SK-N-SH (cell line): ENCODE results near the gene DERL2. TPM values are rescaled to one million over a fixed set of nuclear protein-coding genes. Genes with fewer than 3 reads are reported as not detected.

Experiments used
- CTCF ChIA-PET: fragments of 300-600, 350-600 bp; formaldehyde crosslinking; extraction: SDS; loops from one replicate; lab custom pipeline; 2021; lab: Yijun Ruan, JAX
- POLR2A ChIA-PET: fragments of 350-600 bp; sonication (Branson Sonifier 250); formaldehyde crosslinking; extraction: SDS; loops from one replicate; lab custom pipeline; 2020; ENCODE audit warnings: antibody characterized with exemption, inconsistent platforms; lab: Yijun Ruan, JAX
- DNase-seq: peaks from one replicate; pipeline ENCODE4 v3.0.0; 2012
- H2AFZ ChIP-seq: fragments of 200-600 bp; sonication (generic); 2 replicates; pipeline ENCODE4 v1.8.1; 2016; ENCODE audit warnings: antibody characterized with exemption, mild to moderate bottlenecking, low read depth
- H3F3A ChIP-seq: fragments of 200-600 bp; sonication (generic); replicated peaks from 2 replicates; pipeline ENCODE3; 2016; ENCODE audit warnings: antibody characterized with exemption, mild to moderate bottlenecking; ENCODE audit not compliant: insufficient read depth
- H3K27ac ChIP-seq, 2 experiments: fragments of 200-500 bp in 1 of 2; fragments of 200-600 bp in 1 of 2; sonication (Bioruptor generic) in 1 of 2; sonication (generic), shearing (Covaris generic) in 1 of 2; 2 replicates each; pipeline versions ENCODE4 v1.5.1 to v1.6.1; 2014 to 2016; ENCODE audit warnings: low read depth in 2 of 2, inconsistent platforms in 1 of 2, low read length in 1 of 2, mild to moderate bottlenecking in 1 of 2, mixed read lengths in 1 of 2
- H3K27me3 ChIP-seq: fragments of 200-600 bp; sonication (generic), shearing (Covaris generic); 2 replicates; pipeline ENCODE4 v1.6.1; 2016; ENCODE audit warnings: mixed run types; ENCODE audit not compliant: insufficient read depth
- H3K36me3 ChIP-seq, 2 experiments: fragments of 200-500 bp in 1 of 2; fragments of 200-600 bp in 1 of 2; sonication (Bioruptor generic) in 1 of 2; sonication (generic) in 1 of 2; replicated peaks in 1 of 2; 2 replicates each; pipeline versions ENCODE3 to v1.5.1; 2014 to 2016; ENCODE audit warnings: low read length in 1 of 2, mild to moderate bottlenecking in 1 of 2; ENCODE audit not compliant: insufficient read depth in 2 of 2, control insufficient read depth in 1 of 2
- H3K4me1 ChIP-seq, 2 experiments: fragments of 200-500 bp in 1 of 2; fragments of 200-600 bp in 1 of 2; sonication (Bioruptor generic) in 1 of 2; sonication (generic), shearing (Covaris generic) in 1 of 2; 2 replicates each; pipeline versions ENCODE4 v1.5.1 to v1.6.1; 2014 to 2016; ENCODE audit warnings: low read depth in 1 of 2, low read length in 1 of 2, mixed run types in 1 of 2; ENCODE audit not compliant: insufficient read depth in 2 of 2, control insufficient read depth in 1 of 2
- H3K4me2 ChIP-seq: fragments of 200-600 bp; sonication (generic), shearing (Covaris generic); 2 replicates; pipeline ENCODE4 v1.6.1; 2017; ENCODE audit warnings: mixed run types
- H3K4me3 ChIP-seq, 2 experiments: fragments of 200-500 bp in 1 of 2; fragments of 200-600 bp in 1 of 2; sonication (Bioruptor generic) in 1 of 2; sonication (generic), shearing (Covaris generic) in 1 of 2; 2 replicates each; pipeline versions ENCODE4 v1.5.1 to v1.8.1; 2014 to 2016; ENCODE audit warnings: low read depth in 2 of 2, inconsistent platforms in 1 of 2, low read length in 1 of 2, mild to moderate bottlenecking in 1 of 2, mixed read lengths in 1 of 2, moderate library complexity in 1 of 2
- H3K79me2 ChIP-seq: fragments of 200-600 bp; sonication (generic); 2 replicates; pipeline ENCODE4 v1.8.1; 2017; ENCODE audit warnings: mild to moderate bottlenecking; ENCODE audit not compliant: insufficient read depth
- H3K9ac ChIP-seq: fragments of 200-600 bp; sonication (generic); 2 replicates; pipeline ENCODE4 v1.6.1; 2017; ENCODE audit warnings: mixed run types
- H3K9me2 ChIP-seq: fragments of 200-600 bp; sonication (generic); 2 replicates; pipeline ENCODE4 v1.6.1; 2017; ENCODE audit warnings: mixed run types
- H3K9me3 ChIP-seq: fragments of 200-600 bp; sonication (generic); 2 replicates; pipeline ENCODE4 v1.6.1; 2017; ENCODE audit warnings: mixed run types, mild to moderate bottlenecking, moderate library complexity
- H4K20me1 ChIP-seq: fragments of 200-600 bp; sonication (generic); 2 replicates; pipeline ENCODE4 v1.6.1; 2017; ENCODE audit warnings: mild to moderate bottlenecking, mixed run types; ENCODE audit not compliant: insufficient read depth
- FOSL2 ChIP-seq: IDR thresholded peaks from 2 replicates; pipeline ENCODE4 v1.4.0; 2012; ENCODE audit warnings: low read depth, mild to moderate bottlenecking, moderate library complexity, borderline replicate concordance
- JUND ChIP-seq: IDR thresholded peaks from 2 replicates; pipeline ENCODE4 v1.4.0; 2012
- MXI1 ChIP-seq: IDR thresholded peaks from 2 replicates; pipeline ENCODE4 v1.6.1; 2012; ENCODE audit warnings: mild to moderate bottlenecking, low read depth, low read length, improper control_type of control experiment
- NFIC ChIP-seq: IDR thresholded peaks from 2 replicates; pipeline ENCODE4 v1.4.0; 2012; ENCODE audit warnings: borderline replicate concordance
- PBX3 ChIP-seq: IDR thresholded peaks from 2 replicates; pipeline ENCODE4; 2012
- RXRA ChIP-seq: IDR thresholded peaks from 2 replicates; pipeline ENCODE4 v1.4.0; 2012; ENCODE audit warnings: low read depth, mild to moderate bottlenecking, borderline replicate concordance
- SIN3A ChIP-seq: IDR thresholded peaks from 2 replicates; pipeline ENCODE4 v1.6.1; 2012; ENCODE audit warnings: low read depth, mild to moderate bottlenecking, low read length, moderate library complexity, borderline replicate concordance
- TAF1 ChIP-seq: IDR thresholded peaks from 2 replicates; pipeline ENCODE4 v1.6.1; 2012; ENCODE audit warnings: low read depth, mild to moderate bottlenecking, low read length, moderate library complexity, borderline replicate concordance
- TCF12 ChIP-seq: IDR thresholded peaks from 2 replicates; pipeline ENCODE4 v1.4.0; 2012
- YY1 ChIP-seq: IDR thresholded peaks from 2 replicates; pipeline ENCODE4 v1.4.0; 2012; ENCODE audit warnings: low read depth, mild to moderate bottlenecking
- WGBS: methylation state at CpG from one replicate; pipeline ENCODE4 v1.1.6; 2017; ENCODE audit warnings: low lambda C conversion rate; 5-methylcytosine and 5-hydroxymethylcytosine counted together
- polyA plus RNA-seq, 3 experiments: library from polyadenylated mRNA; depleted of rRNA; stranded (reverse); fragments of >200 nt; gene quantifications; 2 replicates each; pipeline ENCODE4 v1.2.3, GENCODE V29; 2012
- TF ChIP-seq, protein P1 (sequence below): fragments of 200-600 bp; sonication (generic); IDR thresholded peaks from 2 replicates; pipeline ENCODE4 v1.6.1; 2017; ENCODE audit warnings: antibody characterized with exemption, mild to moderate bottlenecking, moderate library complexity

Gene DERL2
- polyA plus RNA-seq, 1 of the 3 experiments (the other 2 are of a cell fraction): 42.5 TPM

GRCh38 chr17:5425826-5426225 is 60.2 kb downstream of the DERL2 start (continued):
- TF ChIP-seq SIN3A (no peak), RXRA (no peak), TCF12 (no peak), TAF1 (no peak)

- Histone ChIP-seq H3K79me2 (peaks cover 39% of the 10 kb centered on the region), H4K20me1 (no peaks in the 10 kb centered on the region), H3K9me3 (no peaks in the 10 kb centered on the region), H3K4me1 (peaks cover 6 to 16% of the 10 kb centered on the region in 2 experiments), H3F3A (no peaks in the 10 kb centered on the region), H3K36me3 (peaks cover 72 to 73% of the 10 kb centered on the region in 2 experiments), H3K4me2 (no peak overlapping the region), H3K4me3 (no peak overlapping the region), H3K9me2 (no peaks in the 10 kb centered on the region), H3K27ac (no peak overlapping the region), H2AFZ (no peak overlapping the region), H3K27me3 (no peaks in the 10 kb centered on the region), H3K9ac (no peak overlapping the region)
- CTCF ChIA-PET: interaction anchor here (9.4 kb wide), 1 partner anchor 14 kb away, joined by 84 read pairs; the partner anchor contains the start of gene C1QBP
- no peak for TF ChIP-seq YY1
- TF ChIP-seq PBX3: no peak
- no peak for TF ChIP-seq NFIC
- no peak for DNase-seq
- POLR2A ChIA-PET: no interaction called here
- 100% methylated on average over 1 of the region's 1 CpG for WGBS
Observed at GRCh38 chr17:5424909-5425308, 61.1 kb downstream of the DERL2 start.

- CTCF ChIA-PET: interaction anchor here (9.4 kb wide), 1 partner anchor 16 kb away, joined by 84 read pairs; the partner anchor contains the start of gene C1QBP
- H3K36me3 ChIP-seq: peaks cover 50 to 62% of the 10 kb centered on the region in 2 experiments
- no peak for DNase-seq
- H3K4me2 ChIP-seq: 0 out of 2 replicates have a peak overlapping the region, but pooled peaks have one; percentile 2
- no peak overlapping the region for H3K4me3 ChIP-seq
- H3K9me2 ChIP-seq: no peaks in the 10 kb centered on the region
- no peaks in the 10 kb centered on the region for H4K20me1 ChIP-seq
- H3K4me1 ChIP-seq: peaks cover 6 to 16% of the 10 kb centered on the region in 2 experiments
- no peak overlapping the region; the same call in 1 of the 2 replicates for H2AFZ ChIP-seq
- WGBS: 53% methylated on average over 2 of the region's 2 CpGs
- POLR2A ChIA-PET: no interaction called here
- H3K27me3 ChIP-seq: no peaks in the 10 kb centered on the region
- H3K9ac ChIP-seq: no peak overlapping the region
- H3F3A ChIP-seq: peaks cover 7% of the 10 kb centered on the region
- H3K79me2 ChIP-seq: peaks cover 57% of the 10 kb centered on the region
- H3K9me3 ChIP-seq: no peaks in the 10 kb centered on the region
- H3K27ac ChIP-seq: no peak overlapping the region
- TF ChIP-seq JUND (peak; percentile 58), MXI1 (no peak), PBX3 (peak; percentile 53), FOSL2 (peak; percentile 87)
- TF ChIP-seq, protein P1, sequence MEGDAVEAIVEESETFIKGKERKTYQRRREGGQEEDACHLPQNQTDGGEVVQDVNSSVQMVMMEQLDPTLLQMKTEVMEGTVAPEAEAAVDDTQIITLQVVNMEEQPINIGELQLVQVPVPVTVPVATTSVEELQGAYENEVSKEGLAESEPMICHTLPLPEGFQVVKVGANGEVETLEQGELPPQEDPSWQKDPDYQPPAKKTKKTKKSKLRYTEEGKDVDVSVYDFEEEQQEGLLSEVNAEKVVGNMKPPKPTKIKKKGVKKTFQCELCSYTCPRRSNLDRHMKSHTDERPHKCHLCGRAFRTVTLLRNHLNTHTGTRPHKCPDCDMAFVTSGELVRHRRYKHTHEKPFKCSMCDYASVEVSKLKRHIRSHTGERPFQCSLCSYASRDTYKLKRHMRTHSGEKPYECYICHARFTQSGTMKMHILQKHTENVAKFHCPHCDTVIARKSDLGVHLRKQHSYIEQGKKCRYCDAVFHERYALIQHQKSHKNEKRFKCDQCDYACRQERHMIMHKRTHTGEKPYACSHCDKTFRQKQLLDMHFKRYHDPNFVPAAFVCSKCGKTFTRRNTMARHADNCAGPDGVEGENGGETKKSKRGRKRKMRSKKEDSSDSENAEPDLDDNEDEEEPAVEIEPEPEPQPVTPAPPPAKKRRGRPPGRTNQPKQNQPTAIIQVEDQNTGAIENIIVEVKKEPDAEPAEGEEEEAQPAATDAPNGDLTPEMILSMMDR: peak; percentile 33; the same call in 1 of the 2 replicates
Observed at GRCh38 chr17:5422505-5422904, 63.5 kb downstream of the DERL2 start.

Other genes starting within 250 kb of the DERL2 start
- gene RABEP1, start 203.9 kb downstream of the DERL2 start, polyA plus RNA-seq (2012; rRNA removed): 9.7 and 12.9 TPM in 2 replicates
- gene NUP88, start 66.5 kb downstream of the DERL2 start, polyA plus RNA-seq (2012; rRNA removed): 54.1 and 62.4 TPM in 2 replicates
- gene RPAIN, start 66.0 kb downstream of the DERL2 start, polyA plus RNA-seq (2012; rRNA removed): 75.5 and 89.6 TPM in 2 replicates
- 269 and 277 TPM in 2 replicates for gene C1QBP, start 47.0 kb downstream of the DERL2 start, polyA plus RNA-seq (2012; rRNA removed)
- 12.9 and 15.5 TPM in 2 replicates for gene DHX33, start 17.2 kb downstream of the DERL2 start, polyA plus RNA-seq (2012; rRNA removed)
- 9.3 and 12.4 TPM in 2 replicates for gene MIS12, start 388 bp upstream of the DERL2 start, polyA plus RNA-seq (2012; rRNA removed)
- gene NLRP1, start 98.3 kb upstream of the DERL2 start, polyA plus RNA-seq (2012; rRNA removed): 51.4 and 53.0 TPM in 2 replicates